ENCODE results near the gene ZNF8.

DNA sequence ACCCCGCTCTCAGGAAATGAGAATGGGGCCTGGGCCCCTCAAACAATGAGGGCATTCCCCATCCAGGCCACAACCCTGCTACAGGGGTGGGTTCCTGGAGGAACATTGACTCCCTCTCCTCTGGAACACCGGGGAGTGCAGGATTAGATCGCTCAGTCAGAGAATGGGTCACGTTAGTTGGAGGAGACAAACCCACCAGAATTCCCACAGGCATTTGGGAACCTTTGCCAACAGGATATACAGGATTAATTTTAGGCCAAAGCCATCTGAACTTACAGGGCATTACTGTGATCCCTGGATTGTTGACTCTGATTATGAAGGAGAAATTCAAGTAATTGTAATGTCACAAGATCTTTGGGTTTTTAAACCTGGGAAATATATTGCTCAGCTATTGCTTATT lies 29.0 kb downstream of the ZNF8 start:
- TF ChIP-seq, protein P1, sequence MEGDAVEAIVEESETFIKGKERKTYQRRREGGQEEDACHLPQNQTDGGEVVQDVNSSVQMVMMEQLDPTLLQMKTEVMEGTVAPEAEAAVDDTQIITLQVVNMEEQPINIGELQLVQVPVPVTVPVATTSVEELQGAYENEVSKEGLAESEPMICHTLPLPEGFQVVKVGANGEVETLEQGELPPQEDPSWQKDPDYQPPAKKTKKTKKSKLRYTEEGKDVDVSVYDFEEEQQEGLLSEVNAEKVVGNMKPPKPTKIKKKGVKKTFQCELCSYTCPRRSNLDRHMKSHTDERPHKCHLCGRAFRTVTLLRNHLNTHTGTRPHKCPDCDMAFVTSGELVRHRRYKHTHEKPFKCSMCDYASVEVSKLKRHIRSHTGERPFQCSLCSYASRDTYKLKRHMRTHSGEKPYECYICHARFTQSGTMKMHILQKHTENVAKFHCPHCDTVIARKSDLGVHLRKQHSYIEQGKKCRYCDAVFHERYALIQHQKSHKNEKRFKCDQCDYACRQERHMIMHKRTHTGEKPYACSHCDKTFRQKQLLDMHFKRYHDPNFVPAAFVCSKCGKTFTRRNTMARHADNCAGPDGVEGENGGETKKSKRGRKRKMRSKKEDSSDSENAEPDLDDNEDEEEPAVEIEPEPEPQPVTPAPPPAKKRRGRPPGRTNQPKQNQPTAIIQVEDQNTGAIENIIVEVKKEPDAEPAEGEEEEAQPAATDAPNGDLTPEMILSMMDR (IDR thresholded peaks at IDR 0.05; ENCODE audit: poor library complexity, severe bottlenecking) = no peak
- TF ChIP-seq, protein P2, sequence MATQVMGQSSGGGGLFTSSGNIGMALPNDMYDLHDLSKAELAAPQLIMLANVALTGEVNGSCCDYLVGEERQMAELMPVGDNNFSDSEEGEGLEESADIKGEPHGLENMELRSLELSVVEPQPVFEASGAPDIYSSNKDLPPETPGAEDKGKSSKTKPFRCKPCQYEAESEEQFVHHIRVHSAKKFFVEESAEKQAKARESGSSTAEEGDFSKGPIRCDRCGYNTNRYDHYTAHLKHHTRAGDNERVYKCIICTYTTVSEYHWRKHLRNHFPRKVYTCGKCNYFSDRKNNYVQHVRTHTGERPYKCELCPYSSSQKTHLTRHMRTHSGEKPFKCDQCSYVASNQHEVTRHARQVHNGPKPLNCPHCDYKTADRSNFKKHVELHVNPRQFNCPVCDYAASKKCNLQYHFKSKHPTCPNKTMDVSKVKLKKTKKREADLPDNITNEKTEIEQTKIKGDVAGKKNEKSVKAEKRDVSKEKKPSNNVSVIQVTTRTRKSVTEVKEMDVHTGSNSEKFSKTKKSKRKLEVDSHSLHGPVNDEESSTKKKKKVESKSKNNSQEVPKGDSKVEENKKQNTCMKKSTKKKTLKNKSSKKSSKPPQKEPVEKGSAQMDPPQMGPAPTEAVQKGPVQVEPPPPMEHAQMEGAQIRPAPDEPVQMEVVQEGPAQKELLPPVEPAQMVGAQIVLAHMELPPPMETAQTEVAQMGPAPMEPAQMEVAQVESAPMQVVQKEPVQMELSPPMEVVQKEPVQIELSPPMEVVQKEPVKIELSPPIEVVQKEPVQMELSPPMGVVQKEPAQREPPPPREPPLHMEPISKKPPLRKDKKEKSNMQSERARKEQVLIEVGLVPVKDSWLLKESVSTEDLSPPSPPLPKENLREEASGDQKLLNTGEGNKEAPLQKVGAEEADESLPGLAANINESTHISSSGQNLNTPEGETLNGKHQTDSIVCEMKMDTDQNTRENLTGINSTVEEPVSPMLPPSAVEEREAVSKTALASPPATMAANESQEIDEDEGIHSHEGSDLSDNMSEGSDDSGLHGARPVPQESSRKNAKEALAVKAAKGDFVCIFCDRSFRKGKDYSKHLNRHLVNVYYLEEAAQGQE (IDR thresholded peaks at IDR 0.05; ENCODE audit: borderline replicate concordance) = no peak
- TF ChIP-seq EZH2 (IDR thresholded peaks at IDR 0.05; ENCODE audit: borderline replicate concordance, insufficient read depth, low read length, poor library complexity, severe bottlenecking) (no peak), POLR2AphosphoS5 (IDR thresholded peaks at IDR 0.05) (no peak)
